Frontal cortex (tissue), 4 donors: ENCODE measurements around the gene PGM5. TPM values are rescaled to one million over a fixed set of nuclear protein-coding genes. Genes with fewer than 3 reads are reported as not detected.

Source experiments
- DNase-seq, 2 donors: peaks; one replicate each; pipeline ENCODE4 v3.0.0; 2012; ENCODE audit warnings: low spot score in 2 of 2
- FAIRE-seq: peaks from 2 replicates; lab custom pipeline; 2012; peaks lifted over from hg19 to GRCh38; lab: Jason Lieb, UNC
- total RNA-seq: library from RNA; depleted of rRNA; stranded (reverse); fragments of >200 nt; gene quantifications from one replicate; pipeline ENCODE4 v1.2.3, GENCODE V29; 2014
- donor health status: control.
- donor health status: control.
- donor health status: control.

The PGM5 gene
- total RNA-seq, 1 donor from 2014 or later = 3.3 TPM

GRCh38 chr9:68555437-68556150, 199.2 kb downstream of the PGM5 start:
- DNase-seq (no peak), FAIRE-seq (no peak)

GRCh38 chr9:68558545-68558944, 202.1 kb downstream of the PGM5 start:
- no peak for FAIRE-seq
- no peak for DNase-seq

- DNase-seq (no peak), FAIRE-seq (no peak)
Observed at GRCh38 chr9:68560071-68560844, 203.8 kb downstream of the PGM5 start.

GRCh38 chr9:68562461-68562860, 206.1 kb downstream of the PGM5 start:
- no peak for DNase-seq
- no peak for FAIRE-seq

- FAIRE-seq (no peak), DNase-seq (no peak)
Observed at GRCh38 chr9:68567565-68567964, 211.2 kb downstream of the PGM5 start.

- FAIRE-seq (no peak), DNase-seq (no peak)
Observed at GRCh38 chr9:68574150-68574549, 217.7 kb downstream of the PGM5 start.

- no peak for FAIRE-seq
- no peak for DNase-seq
Observed at GRCh38 chr9:68575817-68576216, 219.4 kb downstream of the PGM5 start.

- FAIRE-seq = no peak
Observed at GRCh38 chr9:68577774-68578591, 221.6 kb downstream of the PGM5 start.

More at GRCh38 chr9:68577774-68578591, 221.6 kb downstream of the PGM5 start:
- DNase-seq = no peak

Other genes starting within 250 kb of the PGM5 start
- gene ZNG1C, start 114.6 kb upstream of the PGM5 start, total RNA-seq = 25.7 TPM
- gene FOXD4L3, start 53.7 kb upstream of the PGM5 start, total RNA-seq = not detected
- gene TMEM252, start 184.3 kb downstream of the PGM5 start, total RNA-seq = not detected